DMS 273 (cell line): ENCODE data around the gene MRFAP1.
A peak's percentile ranks its signal among the peaks of the same experiment; 100 is the strongest.
"Not testable (repeated sequence)": the region's sequence is repeated elsewhere in the genome, so short reads cannot be mapped to it uniquely, and the experiment has no call there.

ENCODE experiments used
- DNase-seq: peaks from one replicate; lab custom pipeline; 2025; ENCODE audit not compliant: unreplicated experiment; lab: John Stamatoyannopoulos, UW

MRFAP1 gene

DNA sequence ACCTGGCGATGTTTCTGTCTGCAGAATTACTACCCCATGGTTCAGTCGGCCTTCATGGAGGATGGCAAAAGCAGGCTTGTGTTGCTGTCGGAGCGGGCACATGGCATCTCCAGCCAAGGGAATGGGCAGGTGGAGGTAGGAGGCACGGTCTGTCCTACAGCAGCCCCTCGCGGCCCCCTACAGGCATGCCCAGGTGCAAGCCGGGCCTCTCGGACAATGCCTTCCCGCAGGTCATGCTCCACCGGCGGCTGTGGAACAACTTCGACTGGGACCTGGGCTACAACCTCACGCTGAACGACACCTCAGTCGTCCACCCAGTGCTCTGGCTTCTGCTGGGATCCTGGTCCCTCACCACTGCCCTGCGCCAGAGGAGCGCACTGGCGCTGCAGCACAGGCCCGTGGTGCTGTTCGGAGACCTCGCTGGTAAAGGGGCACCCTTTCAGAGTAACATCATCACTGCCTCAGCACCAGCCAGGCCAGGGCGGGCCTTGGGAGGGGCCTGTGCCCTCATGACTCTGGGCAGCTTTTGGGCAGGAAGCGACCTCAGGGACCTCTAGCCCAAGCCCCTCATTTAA, 29.5 kb upstream of the MRFAP1 start:
- no peak for DNase-seq

- no peak for DNase-seq
Observed at GRCh38 chr4:6612961-6613675, 27.4 kb upstream of the MRFAP1 start.

DNA sequence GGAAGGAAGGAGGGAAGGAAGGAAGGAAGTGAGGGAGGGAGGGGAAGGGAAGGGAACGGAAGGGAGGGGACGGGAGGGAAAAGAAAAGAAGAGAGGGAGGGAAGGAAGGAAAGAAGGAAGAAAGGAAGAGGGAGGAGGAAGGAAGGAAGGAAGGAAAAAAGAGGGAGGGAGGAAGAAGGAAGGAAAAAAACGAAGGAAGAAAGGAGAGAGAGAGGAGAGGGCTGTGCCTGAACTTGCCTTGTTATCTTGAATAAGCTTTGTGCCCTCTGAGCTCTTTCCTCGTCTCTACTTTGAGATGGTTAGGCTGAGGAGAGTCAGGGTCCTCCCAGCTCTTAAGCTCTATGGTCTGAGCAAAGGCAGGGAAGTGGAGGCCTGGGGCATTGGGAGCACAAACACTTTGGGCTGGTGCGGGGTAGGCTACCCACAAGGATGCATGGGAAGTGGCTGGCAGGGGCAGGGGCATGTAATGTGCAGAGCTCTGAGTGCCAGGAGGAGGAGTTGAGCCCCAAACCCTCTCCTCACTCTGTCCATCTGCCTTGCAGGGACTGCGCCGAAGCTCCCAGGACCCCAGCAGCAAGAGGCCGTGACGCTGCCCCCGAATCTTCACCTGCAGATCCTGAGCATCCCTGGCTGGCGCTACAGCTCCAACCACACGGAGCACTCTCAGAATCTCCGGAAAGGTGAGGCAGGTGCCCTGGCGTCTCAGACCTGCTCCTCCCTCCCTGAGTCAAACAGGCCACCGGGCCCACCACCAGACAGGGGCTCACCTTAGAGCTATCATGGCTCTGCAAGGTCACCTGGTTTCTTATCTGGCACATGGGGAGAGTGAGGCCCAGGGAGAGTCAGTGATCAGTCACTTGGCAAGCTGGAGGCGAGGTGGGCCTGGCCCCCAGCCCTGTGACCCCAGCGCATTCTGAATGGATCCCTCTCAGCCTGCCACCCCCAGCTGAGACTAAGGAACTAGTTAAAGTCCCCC, 26.5 kb upstream of the MRFAP1 start:
- no peak for DNase-seq

DNA sequence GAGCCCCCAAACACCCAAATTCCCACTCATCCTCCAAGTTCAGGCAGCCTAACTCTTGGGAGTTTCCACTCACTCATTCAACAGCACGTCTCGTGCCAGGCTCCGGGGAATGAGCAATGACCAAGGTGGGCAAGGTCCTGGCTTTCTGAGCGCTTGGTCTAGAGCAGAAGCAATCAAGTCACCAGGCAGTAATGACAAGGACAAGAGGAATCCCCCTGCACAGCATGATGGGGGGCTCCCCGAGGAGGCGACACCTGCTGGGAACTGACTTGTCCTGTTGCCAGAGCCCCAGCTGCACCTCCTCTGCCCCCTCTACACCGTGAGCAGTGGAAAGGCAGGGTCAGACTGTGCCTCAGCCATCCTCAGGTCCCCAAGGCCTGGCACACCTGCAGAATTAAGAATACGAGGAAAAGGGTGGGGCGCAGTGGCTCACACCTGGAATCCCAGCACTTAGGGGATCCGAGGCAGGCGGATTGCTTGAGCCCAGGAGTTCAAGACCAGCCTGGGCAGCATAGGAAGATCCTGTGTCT, 25.7 kb upstream of the MRFAP1 start:
- DNase-seq, result no peak

GRCh38 chr4:6616087-6616995, 24.1 kb upstream of the MRFAP1 start:
- no peak for DNase-seq

DNA sequence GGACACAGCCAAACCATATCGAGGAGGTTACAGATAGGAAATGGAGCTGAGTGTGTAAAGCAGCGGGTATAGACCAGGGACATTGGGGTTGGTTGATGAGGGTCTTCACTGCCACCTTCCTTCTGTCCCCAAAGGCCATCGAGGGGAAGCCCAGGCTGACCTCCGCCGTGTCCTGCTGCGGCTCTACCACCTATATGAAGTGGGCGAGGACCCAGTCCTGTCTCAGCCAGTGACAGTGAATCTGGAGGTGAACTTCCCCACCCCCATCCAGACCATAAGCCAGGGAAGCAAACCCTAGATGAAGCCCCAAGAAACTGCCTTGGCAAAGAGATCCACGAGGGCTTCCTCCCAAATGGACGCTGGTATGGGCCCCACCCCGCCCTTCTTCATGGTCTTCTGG, 23.2 kb upstream of the MRFAP1 start:
- DNase-seq, result no peak

GRCh38 chr4:6618386-6619115, 21.9 kb upstream of the MRFAP1 start:
- DNase-seq, result no peak

- DNase-seq, result no peak
Observed at GRCh38 chr4:6619116-6619465, 21.4 kb upstream of the MRFAP1 start.

- peak; percentile 12 for DNase-seq
Observed at GRCh38 chr4:6619466-6620255, 20.8 kb upstream of the MRFAP1 start.

DNA sequence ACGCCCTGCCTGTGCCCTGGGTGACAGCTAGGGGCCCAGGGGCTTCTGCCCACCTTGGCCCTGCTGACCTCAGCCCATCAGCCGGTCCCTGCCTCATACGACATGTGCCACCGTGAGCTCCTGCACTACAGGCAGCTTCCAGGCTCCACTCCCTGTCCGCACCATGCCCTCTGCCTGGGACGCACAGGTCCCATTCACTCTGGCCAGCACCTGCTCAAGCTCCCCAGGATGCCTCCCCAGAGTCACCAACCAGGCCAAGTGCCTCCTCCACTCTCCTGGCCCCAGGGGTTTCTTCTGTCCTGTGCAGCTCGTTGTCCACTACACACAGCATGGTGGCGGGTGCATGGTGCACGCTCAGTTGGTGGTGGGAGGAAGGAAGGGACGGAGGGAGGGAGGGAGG, 20.2 kb upstream of the MRFAP1 start:
- DNase-seq, result no peak

GRCh38 chr4:6620891-6621555, 19.5 kb upstream of the MRFAP1 start:
- DNase-seq, result no peak

GRCh38 chr4:6621556-6621927, 18.9 kb upstream of the MRFAP1 start:
- DNase-seq, result no peak

- no peak for DNase-seq
Observed at GRCh38 chr4:6622744-6623143, 17.7 kb upstream of the MRFAP1 start.

DNA sequence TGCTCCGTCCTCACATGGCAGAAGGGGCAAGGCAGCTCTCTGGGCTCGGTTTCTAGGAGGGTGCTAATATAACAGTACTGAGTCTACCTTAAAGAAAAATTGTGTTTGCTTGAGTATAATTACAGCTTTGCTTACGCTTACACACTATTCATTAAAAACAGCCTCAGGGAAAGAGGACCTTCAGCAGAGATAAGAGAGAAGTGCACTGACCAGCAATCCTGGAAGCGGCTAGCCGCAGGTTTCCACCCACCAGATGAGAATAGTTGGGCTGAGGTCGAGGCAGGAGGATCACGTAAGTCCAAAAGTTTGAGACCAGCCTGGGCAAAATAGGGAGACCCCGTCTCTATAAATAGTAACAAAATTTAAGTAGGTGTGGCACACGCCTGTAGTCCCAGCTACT, 15.2 kb upstream of the MRFAP1 start:
- DNase-seq, result no peak

GRCh38 chr4:6626066-6626465, 14.4 kb upstream of the MRFAP1 start:
- DNase-seq, result no peak

GRCh38 chr4:6627832-6628231, 12.7 kb upstream of the MRFAP1 start:
- DNase-seq, result no peak

DNA sequence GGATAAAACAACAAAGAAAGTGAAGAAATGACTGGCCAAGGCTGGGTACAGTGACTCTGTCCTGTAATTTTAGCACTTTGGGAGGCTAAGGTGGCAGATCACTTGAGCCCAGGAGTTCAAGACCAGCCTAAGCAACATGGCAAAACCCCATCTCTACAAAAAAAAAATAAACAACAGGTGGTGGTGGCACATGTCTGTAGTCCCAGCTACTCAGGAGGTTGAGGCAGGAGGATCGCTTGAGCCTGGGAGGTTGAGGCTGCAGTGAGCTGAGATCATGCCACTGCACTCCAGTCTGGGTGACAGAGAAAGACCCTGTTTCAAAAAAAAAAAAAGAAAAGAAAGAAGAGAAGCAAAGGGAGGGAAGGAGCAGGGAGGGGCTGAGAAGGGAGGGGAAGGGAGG, 12.0 kb upstream of the MRFAP1 start:
- not testable (repeated sequence) for DNase-seq

DNA sequence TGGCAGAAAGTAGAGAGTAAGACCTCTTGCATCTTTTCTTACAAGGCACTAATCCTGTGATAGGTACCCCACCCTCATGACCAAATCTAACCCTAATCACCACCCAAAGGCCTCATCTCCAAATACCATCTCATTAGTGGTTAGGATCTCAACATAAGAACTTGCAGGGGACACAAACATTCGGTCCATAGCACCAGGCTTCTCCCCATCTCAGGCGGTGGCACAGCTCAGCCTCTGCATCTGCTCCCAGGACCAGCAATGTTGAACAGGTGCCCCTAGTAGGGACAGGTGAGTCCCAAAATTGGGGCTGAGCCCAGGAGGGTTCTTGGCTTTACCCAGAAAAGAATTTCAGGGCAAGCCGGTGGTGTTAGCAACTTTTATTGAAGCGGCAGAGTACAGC, 8.4 kb upstream of the MRFAP1 start:
- DNase-seq, result no peak
